Kidney (tissue), 14 donors: ENCODE results near the gene FITM1. TPM values are rescaled to one million over a fixed set of nuclear protein-coding genes. Genes with fewer than 3 reads are reported as not detected.
A peak's percentile ranks its signal among the peaks of the same experiment; 100 is the strongest.

Source experiments
- DNase-seq, 5 donors: peaks; one replicate each; pipeline ENCODE4 v3.0.0-alpha.2; 2013 to 2020
- FAIRE-seq: peaks from 2 replicates; lab custom pipeline; 2012; peaks lifted over from hg19 to GRCh38; lab: Jason Lieb, UNC
- H3K27ac ChIP-seq, 2 donors: one replicate each; pipeline ENCODE4 v1.7.0; 2013; ENCODE audit warnings: low read depth in 2 of 2, low read length in 2 of 2, inconsistent platforms in 1 of 2
- H3K27me3 ChIP-seq: one replicate; pipeline ENCODE4 v1.7.1; 2013; ENCODE audit warnings: low read length, inconsistent platforms; ENCODE audit not compliant: control insufficient read depth, insufficient read depth
- H3K36me3 ChIP-seq, 3 donors: one replicate each; pipeline versions ENCODE4 v1.7.0 to v1.7.1; 2013; ENCODE audit warnings: low read length in 3 of 3, control low read depth in 1 of 3, inconsistent platforms in 1 of 3; ENCODE audit not compliant: insufficient read depth in 3 of 3, control insufficient read depth in 2 of 3
- H3K4me1 ChIP-seq, 3 donors: one replicate each; pipeline versions ENCODE4 v1.7.0 to v1.7.1; 2013; ENCODE audit warnings: low read length in 3 of 3, inconsistent platforms in 1 of 3, low read depth in 1 of 3; ENCODE audit not compliant: control insufficient read depth in 2 of 3, insufficient read depth in 2 of 3
- H3K4me3 ChIP-seq, 3 donors: one replicate each; pipeline versions ENCODE4 v1.7.0 to v1.8.1; 2013; ENCODE audit warnings: low read length in 3 of 3, control low read depth in 1 of 3, inconsistent platforms in 1 of 3
- H3K9ac ChIP-seq, 3 donors: one replicate each; pipeline versions ENCODE4 v1.7.0 to v1.7.1; 2013; ENCODE audit warnings: low read length in 3 of 3, control low read depth in 1 of 3, inconsistent platforms in 1 of 3
- H3K9me3 ChIP-seq, 3 donors: one replicate each; pipeline versions ENCODE4 v1.7.0 to v1.7.1; 2013; ENCODE audit warnings: low read length in 3 of 3, control low read depth in 1 of 3, inconsistent platforms in 1 of 3; ENCODE audit not compliant: control insufficient read depth in 2 of 3, insufficient read depth in 1 of 3
- CTCF ChIP-seq: IDR thresholded peaks from 3 replicates; pipeline ENCODE4 v1.5.1; 2012; ENCODE audit warnings: mild to moderate bottlenecking, moderate library complexity, borderline replicate concordance; ENCODE audit not compliant: insufficient read depth; ENCODE audit errors: extremely low read depth
- intact Hi-C: fragments of 100-400 bp; cut with DNase I; formaldehyde crosslinking; loops from one replicate; pipeline ENCODE4 v1.11.1; 2022
- polyA plus RNA-seq: library from polyadenylated mRNA; stranded (reverse); fragments of 350-450 nt; fragmentation: Illumina TruSeq; extraction: RNeasy Lipid Tissue Mini Kit (QIAGEN cat#74804); gene quantifications from one replicate; pipeline ENCODE4 v1.2.3, GENCODE V29; 2014; ENCODE audit warnings: low read depth, low replicate concordance; ENCODE audit not compliant: insufficient read depth
- total RNA-seq: library from RNA; stranded (reverse); fragmentation: NEBNext Ultra II Directional; extraction: Animal tissue kit (Norgen Biotek cat#: 25700); gene quantifications from one replicate; pipeline ENCODE4 v1.2.1, GENCODE V29; 2021
- donor health status: control.
- donor health status: control.
- donor health status: control.
- donor health status: control.
- donor health status: control.
- donor health status: DM: yes; HTN: yes; CAD: no.
- donor health status: Normal renal cell carcinoma (clear cell type).

FITM1 gene
- total and polyA plus RNA-seq, 2 donors from 2014 or later: 1.2 to 1.3 TPM

GRCh38 chr14:24150061-24150460 lies 19.6 kb downstream of the FITM1 start:
- no peak for FAIRE-seq
- Histone ChIP-seq H3K4me3 (no peak overlapping the region), H3K9ac (no peak overlapping the region), H3K27me3 (no peaks in the 10 kb centered on the region), H3K36me3 (peaks cover 4 to 41% (median 34%) of the 10 kb centered on the region in 3 donors), H3K27ac (no peak overlapping the region), H3K4me1 (peaks cover 2 to 19% (median 6%) of the 10 kb centered on the region in 3 donors), H3K9me3 (no peaks in the 10 kb centered on the region)
- DNase-seq: peak in 1 of 5 donors; percentile 57
- no peak for TF ChIP-seq CTCF
- intact Hi-C loops: no loop called here

GRCh38 chr14:24150567-24150966 lies 20.1 kb downstream of the FITM1 start:
- intact Hi-C loops: no loop called here
- DNase-seq (no peak), FAIRE-seq (no peak)
- peaks cover 4 to 46% (median 40%) of the 10 kb centered on the region in 3 donors for H3K36me3 ChIP-seq
- H3K9me3 ChIP-seq: no peaks in the 10 kb centered on the region
- H3K4me1 ChIP-seq: peaks cover 2 to 14% (median 3%) of the 10 kb centered on the region in 3 donors
- no peak overlapping the region for H3K27ac ChIP-seq
- TF ChIP-seq CTCF: no peak
- H3K4me3 ChIP-seq: no peak overlapping the region
- H3K9ac ChIP-seq: no peak overlapping the region
- H3K27me3 ChIP-seq: no peaks in the 10 kb centered on the region

GRCh38 chr14:24150993-24151392 lies 20.5 kb downstream of the FITM1 start:
- Histone ChIP-seq H3K4me1 (peaks cover 0 to 9% (median under 1%) of the 10 kb centered on the region in 3 donors), H3K27ac (no peak overlapping the region), H3K9me3 (no peaks in the 10 kb centered on the region), H3K4me3 (no peak overlapping the region), H3K36me3 (peaks cover 7 to 50% (median 44%) of the 10 kb centered on the region in 3 donors), H3K9ac (no peak overlapping the region), H3K27me3 (no peaks in the 10 kb centered on the region)
- TF ChIP-seq CTCF: no peak
- FAIRE-seq (no peak), DNase-seq (peak in 1 of 5 donors; percentile 41)
- intact Hi-C loops: no loop called here
